ENCODE measurements around the gene PTMA. TPM values are rescaled to one million over a fixed set of nuclear protein-coding genes. Genes with fewer than 3 reads are reported as not detected.
"Not testable (repeated sequence)": the region's sequence is repeated elsewhere in the genome, so short reads cannot be mapped to it uniquely, and the experiment has no call there.

The PTMA gene
- total and polyA plus RNA-seq, 2 of the 4 experiments (the other 2 are of a cell fraction): 380 to 742 TPM

- intact Hi-C loops (cut with micrococcal nuclease): no loop called here
- no peak overlapping the region for H2BK120ac ChIP-seq (ENCODE audit: low read depth, low read length)
- H3K27ac ChIP-seq (ENCODE audit: insufficient read depth, low read length): no peak overlapping the region
- H3K4me3 ChIP-seq (ENCODE audit: insufficient read depth, low read depth, low read length): no peak overlapping the region
- no peak overlapping the region for H2AK9ac ChIP-seq (replicated peaks; ENCODE audit: low read depth, low read length, poor library complexity)
- H4K91ac ChIP-seq (ENCODE audit: insufficient read depth, low read depth, low read length): no peak overlapping the region
- DNase-seq: no peak
- H2BK5ac ChIP-seq (ENCODE audit: low read depth, low read length, poor library complexity, severe bottlenecking): no peak overlapping the region
- in situ Hi-C loops (cut with MboI; ENCODE audit: low sequenced_read_pairs): no loop called here
- no peak overlapping the region for H4K8ac ChIP-seq (ENCODE audit: low read depth in 2 of 2, low read length in 2 of 2)
- H3K9me1 ChIP-seq (ENCODE audit: insufficient read depth, low read length): 0 out of 2 replicates have a peak, but pooled peaks cover 2% of the 10 kb centered on the region
- no peak overlapping the region for H3K18ac ChIP-seq (ENCODE audit: low read depth, low read length)
- H3K56ac ChIP-seq (ENCODE audit: extremely low read depth, insufficient read depth, low read length): no peak overlapping the region
- no peak overlapping the region for H2AK5ac ChIP-seq (ENCODE audit: low read depth, low read length)
- H3K27me3 ChIP-seq (ENCODE audit: control insufficient read depth, insufficient read depth, low read length): no peaks in the 10 kb centered on the region
- no peak overlapping the region for H3K4ac ChIP-seq (ENCODE audit: low read depth, low read length)
- no peak for ATAC-seq (ENCODE audit: low read depth)
- no peaks in the 10 kb centered on the region for H3K9me3 ChIP-seq (ENCODE audit: control insufficient read depth, insufficient read depth, low read length)
- H3K23ac ChIP-seq (ENCODE audit: low read depth, low read length): no peak overlapping the region
- BruUV-seq (replicated peaks): no TSS peak
- no peaks in the 10 kb centered on the region for H4K20me1 ChIP-seq (ENCODE audit: insufficient read depth, low read length)
- dilution Hi-C loops (cut with HindIII; ENCODE audit: low sequenced_read_pairs, unreplicated experiment): no loop called here
- no peaks in the 10 kb centered on the region for H3K36me3 ChIP-seq (ENCODE audit: control insufficient read depth, insufficient read depth, low read length)
- H3K4me2 ChIP-seq (ENCODE audit: low read depth, low read length): no peak overlapping the region
- H3K9ac ChIP-seq (ENCODE audit: low read depth, low read length): no peak overlapping the region
- no peaks in the 10 kb centered on the region for H3K79me1 ChIP-seq (ENCODE audit: low read depth in 1 of 2, low read length in 2 of 2)
- ChIA-PET CTCF (no interaction called here), POLR2A (ENCODE audit: unreplicated experiment) (interaction anchor here (0.6 kb wide), 1 partner anchor 25 kb away, joined by 3 read pairs; no protein-coding TSS in a partner anchor)
- no peak overlapping the region for H2BK20ac ChIP-seq (ENCODE audit: low read depth, low read length)
- TF ChIP-seq NFE2L2 (IDR thresholded peaks at IDR 0.05; ENCODE audit: low read depth, low read length) (no peak), POLR2A (IDR thresholded peaks at IDR 0.05; ENCODE audit: low read depth, low read length) (no peak), MXI1 (IDR thresholded peaks at IDR 0.05; ENCODE audit: borderline replicate concordance, low read depth, low read length) (no peak), BHLHE40 (IDR thresholded peaks at IDR 0.05; ENCODE audit: low read depth, low read length) (no peak), MAZ (IDR thresholded peaks at IDR 0.05; ENCODE audit: borderline replicate concordance, low read depth, low read length) (no peak)
- H2BK15ac ChIP-seq (ENCODE audit: low read depth, low read length): no peak overlapping the region
- no peak overlapping the region for H2AFZ ChIP-seq (replicated peaks; ENCODE audit: low read length, poor library complexity)
- no peak overlapping the region for H4K5ac ChIP-seq (ENCODE audit: low read depth, low read length)
- H3K4me1 ChIP-seq (ENCODE audit: control insufficient read depth, insufficient read depth, low read length): no peaks in the 10 kb centered on the region
- no peak overlapping the region for H3K14ac ChIP-seq (replicated peaks; ENCODE audit: low read depth, low read length)
- no CpG with 5 or more reads among the region's 6 CpGs for WGBS, 2 experiments (ENCODE audit: extremely low coverage in 2 of 2, insufficient read length in 1 of 2)
Measured at GRCh38 chr2:231745303-231746038, 37.1 kb downstream of the PTMA start.

- H2BK5ac ChIP-seq (ENCODE audit: low read depth, low read length, poor library complexity, severe bottlenecking); H3K9me3 ChIP-seq (ENCODE audit: control insufficient read depth, insufficient read depth, low read length); H3K56ac ChIP-seq (ENCODE audit: extremely low read depth, insufficient read depth, low read length); H2AFZ ChIP-seq (replicated peaks; ENCODE audit: low read length, poor library complexity); H3K9me1 ChIP-seq (ENCODE audit: insufficient read depth, low read length); H3K4ac ChIP-seq (ENCODE audit: low read depth, low read length); H3K4me1 ChIP-seq (ENCODE audit: control insufficient read depth, insufficient read depth, low read length); H3K79me1 ChIP-seq (ENCODE audit: low read depth in 1 of 2, low read length in 2 of 2); H3K4me2 ChIP-seq (ENCODE audit: low read depth, low read length); H3K27ac ChIP-seq (ENCODE audit: insufficient read depth, low read length); H3K36me3 ChIP-seq (ENCODE audit: control insufficient read depth, insufficient read depth, low read length); H2BK120ac ChIP-seq (ENCODE audit: low read depth, low read length); H4K8ac ChIP-seq (ENCODE audit: low read depth in 2 of 2, low read length in 2 of 2); H2AK5ac ChIP-seq (ENCODE audit: low read depth, low read length); H2BK20ac ChIP-seq (ENCODE audit: low read depth, low read length); H3K18ac ChIP-seq (ENCODE audit: low read depth, low read length); ATAC-seq (ENCODE audit: low read depth); H4K5ac ChIP-seq (ENCODE audit: low read depth, low read length); dilution Hi-C loops (cut with HindIII; ENCODE audit: low sequenced_read_pairs, unreplicated experiment); H3K27me3 ChIP-seq (ENCODE audit: control insufficient read depth, insufficient read depth, low read length); H3K9ac ChIP-seq (ENCODE audit: low read depth, low read length); intact Hi-C loops (cut with micrococcal nuclease); H3K23ac ChIP-seq (ENCODE audit: low read depth, low read length); H3K4me3 ChIP-seq (ENCODE audit: insufficient read depth, low read depth, low read length); H4K20me1 ChIP-seq (ENCODE audit: insufficient read depth, low read length); H2AK9ac ChIP-seq (replicated peaks; ENCODE audit: low read depth, low read length, poor library complexity); DNase-seq; in situ Hi-C loops (cut with MboI; ENCODE audit: low sequenced_read_pairs); POLR2A ChIA-PET (ENCODE audit: unreplicated experiment); H3K14ac ChIP-seq (replicated peaks; ENCODE audit: low read depth, low read length); BruUV-seq (replicated peaks); CTCF ChIA-PET; H4K91ac ChIP-seq (ENCODE audit: insufficient read depth, low read depth, low read length); H2BK15ac ChIP-seq (ENCODE audit: low read depth, low read length): not testable (repeated sequence)
- 80% methylated on average over 5 of the region's 6 CpGs; no CpG with 5 or more reads in 1 of the 2 experiments for WGBS, 2 experiments (ENCODE audit: extremely low coverage in 2 of 2, insufficient read length in 1 of 2)
Measured at GRCh38 chr2:231748153-231748896, 40.0 kb downstream of the PTMA start.

Data from IMR-90 (cell line).